Activated CD8-positive, alpha-beta memory T cell treated with anti-CD3 and anti-CD28 coated beads, Interleukin-2, amount 50 U/mL, for 1 hour (primary cell): ENCODE data around the gene APELA.
"Not testable (repeated sequence)": the region's sequence is repeated elsewhere in the genome, so short reads cannot be mapped to it uniquely, and the experiment has no call there.

Experiments
- DNase-seq: peaks from one replicate; pipeline ENCODE4 v3.0.0-alpha.2; 2020; ENCODE audit errors: extremely low read depth

APELA gene

DNA sequence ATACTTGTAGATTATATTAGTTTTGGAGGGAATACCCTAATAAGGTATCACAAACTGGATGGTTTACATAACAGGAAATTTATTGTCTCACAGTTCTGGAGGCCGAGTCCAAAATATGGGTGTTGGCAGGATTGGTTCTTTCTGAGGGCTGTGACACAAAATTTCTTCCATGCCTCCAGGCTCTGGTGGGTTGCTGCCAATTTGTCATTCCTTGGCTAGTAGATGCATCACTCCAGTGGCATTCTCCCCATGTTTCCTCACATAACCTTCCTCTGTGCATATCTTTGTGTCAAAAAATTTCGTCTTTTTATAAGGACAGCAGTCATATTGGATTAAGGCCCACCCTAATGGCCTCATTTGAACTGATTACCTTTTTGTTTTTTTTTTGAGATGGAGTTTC lies 49.3 kb downstream of the APELA start:
- DNase-seq, result no peak

DNA sequence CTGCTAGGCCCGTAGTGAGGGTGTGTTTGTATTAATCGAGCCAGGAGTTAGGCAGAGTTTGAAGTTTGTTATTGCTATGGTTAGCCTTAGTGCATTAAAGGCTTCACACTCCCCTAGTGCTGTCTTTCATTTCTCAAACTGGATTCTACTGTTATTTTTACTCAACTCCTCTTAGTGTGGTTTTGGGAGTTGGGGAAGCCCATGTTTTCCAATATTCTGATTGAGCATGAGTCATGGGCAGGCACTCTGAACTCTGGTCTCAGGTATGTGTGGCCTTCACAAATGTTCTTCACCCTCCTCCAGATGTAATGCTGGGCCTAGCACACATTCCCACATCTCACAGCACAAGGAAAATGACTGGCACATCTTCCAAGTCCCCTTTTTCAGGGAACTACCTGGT lies 50.1 kb downstream of the APELA start:
- DNase-seq, result not testable (repeated sequence)

DNA sequence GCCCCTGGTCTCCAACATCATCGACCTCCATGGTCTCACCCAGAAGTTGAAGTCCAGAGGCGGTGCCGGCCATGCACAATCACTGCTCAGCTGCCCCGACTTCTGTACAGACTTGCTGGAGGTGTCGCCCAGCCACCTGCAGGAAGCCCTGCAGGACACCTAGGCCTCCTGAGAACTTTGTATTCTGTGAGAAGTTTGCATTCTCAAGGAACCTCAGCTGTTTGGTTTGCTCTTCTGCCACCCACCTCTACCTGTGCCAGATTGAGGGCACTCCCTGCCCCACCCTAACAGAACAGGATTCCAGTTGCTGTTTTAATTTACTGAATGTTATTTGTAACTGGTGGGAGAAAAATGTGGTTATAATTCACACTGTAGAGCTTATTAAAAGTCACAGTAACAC lies 53.7 kb downstream of the APELA start:
- no peak for DNase-seq

DNA sequence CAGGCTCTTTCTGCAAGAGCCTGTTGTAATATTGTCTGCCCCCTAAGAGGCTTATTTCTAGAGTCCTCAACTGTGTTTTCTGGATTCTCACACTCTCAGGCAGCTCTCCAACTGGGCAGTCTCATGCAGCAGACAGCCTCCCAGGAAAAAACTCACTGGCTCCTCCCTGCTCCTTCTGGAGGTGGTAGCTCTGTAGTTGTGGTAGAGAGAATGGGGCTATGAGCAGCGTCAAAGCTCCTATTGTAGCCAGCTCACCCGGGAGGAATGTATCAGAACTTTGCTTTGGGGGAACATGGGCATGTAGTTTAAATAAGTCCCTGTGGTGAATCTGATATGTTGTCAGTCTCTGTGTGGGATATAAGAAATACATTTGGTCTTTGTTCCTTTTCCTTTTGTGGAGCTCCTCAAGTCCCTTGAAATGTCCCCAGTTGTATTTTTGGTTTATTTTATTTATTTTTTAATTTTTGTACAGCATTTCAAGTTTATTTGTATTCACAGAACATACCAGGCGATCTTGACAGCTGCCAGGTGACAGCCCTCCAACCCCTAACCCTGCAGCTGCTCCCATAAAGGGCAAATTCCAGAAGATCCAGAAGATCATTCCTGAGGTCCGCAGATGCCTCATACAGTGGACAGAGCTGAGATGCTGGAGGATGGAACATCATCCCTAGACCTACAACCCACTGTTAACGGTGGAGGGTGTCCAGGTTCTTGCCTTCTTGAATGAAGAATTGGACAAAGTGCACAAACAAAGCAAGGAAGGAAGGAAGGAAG lies 54.8 kb downstream of the APELA start:
- DNase-seq, result no peak

DNA sequence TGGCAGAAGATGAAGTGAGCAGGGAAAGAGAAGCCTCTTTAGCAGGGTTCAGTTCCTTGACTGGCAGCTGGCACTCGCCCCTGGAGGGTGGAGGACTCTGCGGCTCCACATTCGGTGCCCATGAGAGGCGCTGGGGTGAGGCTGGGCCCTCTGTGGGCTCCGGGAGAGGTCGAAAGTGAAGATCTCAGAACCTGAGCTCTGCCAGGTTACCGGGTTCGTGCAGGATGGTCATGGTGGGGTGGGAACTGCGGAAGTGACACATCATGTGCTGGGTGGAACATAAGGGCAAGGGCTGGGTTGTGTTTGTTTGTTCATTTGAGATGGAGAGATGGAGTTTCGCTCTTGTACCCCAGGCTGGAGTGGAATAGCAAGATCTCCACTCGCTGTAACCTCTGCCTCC lies 56.3 kb downstream of the APELA start:
- no peak for DNase-seq

DNA sequence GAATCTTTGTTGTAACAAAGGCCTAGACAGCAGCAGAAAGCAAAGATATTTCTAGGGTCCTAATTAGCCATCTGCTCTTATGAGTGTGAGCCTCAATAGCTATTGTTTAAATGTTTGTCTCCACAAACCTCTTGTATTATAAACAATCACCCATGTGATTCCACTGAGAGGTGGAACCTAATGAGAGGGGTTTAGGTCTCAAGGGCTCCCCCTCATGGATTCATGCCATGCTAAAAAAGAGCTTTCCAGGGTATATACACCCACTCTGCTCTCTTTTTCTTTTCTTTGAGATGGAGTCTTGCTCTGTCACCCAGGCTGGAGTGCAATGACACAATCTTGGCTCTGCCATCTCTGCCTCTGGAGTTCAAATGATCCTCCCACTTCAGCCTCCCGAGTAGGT lies 58.4 kb downstream of the APELA start:
- DNase-seq, result no peak

DNA sequence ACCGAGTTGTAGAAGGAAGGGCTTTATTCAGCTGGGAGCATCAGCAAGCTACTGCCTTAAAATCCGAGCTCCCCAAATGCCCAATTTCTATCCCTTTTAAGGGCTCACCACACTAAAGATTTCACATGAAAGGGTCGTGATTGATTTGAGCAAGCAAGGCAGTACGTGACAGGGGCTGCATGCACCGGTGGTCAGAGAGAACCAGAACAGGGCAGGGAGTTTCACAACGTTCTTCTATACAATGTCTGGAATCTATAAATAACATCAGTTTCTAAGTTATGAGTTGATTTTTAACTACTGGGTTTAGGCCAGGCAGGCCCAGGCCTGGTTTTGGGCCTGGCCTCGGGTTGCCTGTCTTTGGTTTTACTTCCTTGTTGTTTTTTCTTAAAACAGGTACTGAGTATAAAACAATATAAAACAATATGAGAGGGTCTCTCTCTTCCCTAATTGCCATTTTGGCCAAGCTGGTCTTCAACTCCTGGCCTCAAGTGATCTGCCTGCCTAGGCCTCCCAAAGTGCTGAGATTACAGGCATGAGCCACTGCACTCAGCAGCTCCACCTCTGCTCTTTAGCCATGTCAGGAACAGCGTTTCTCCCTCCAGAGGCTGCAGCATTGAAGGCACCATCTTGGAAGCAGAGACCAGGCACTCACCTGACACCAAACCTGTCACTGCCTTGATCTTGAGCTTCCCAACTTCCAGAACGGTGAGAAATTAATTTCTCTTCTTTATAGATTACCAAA lies 59.1 kb downstream of the APELA start:
- DNase-seq, result not testable (repeated sequence)

DNA sequence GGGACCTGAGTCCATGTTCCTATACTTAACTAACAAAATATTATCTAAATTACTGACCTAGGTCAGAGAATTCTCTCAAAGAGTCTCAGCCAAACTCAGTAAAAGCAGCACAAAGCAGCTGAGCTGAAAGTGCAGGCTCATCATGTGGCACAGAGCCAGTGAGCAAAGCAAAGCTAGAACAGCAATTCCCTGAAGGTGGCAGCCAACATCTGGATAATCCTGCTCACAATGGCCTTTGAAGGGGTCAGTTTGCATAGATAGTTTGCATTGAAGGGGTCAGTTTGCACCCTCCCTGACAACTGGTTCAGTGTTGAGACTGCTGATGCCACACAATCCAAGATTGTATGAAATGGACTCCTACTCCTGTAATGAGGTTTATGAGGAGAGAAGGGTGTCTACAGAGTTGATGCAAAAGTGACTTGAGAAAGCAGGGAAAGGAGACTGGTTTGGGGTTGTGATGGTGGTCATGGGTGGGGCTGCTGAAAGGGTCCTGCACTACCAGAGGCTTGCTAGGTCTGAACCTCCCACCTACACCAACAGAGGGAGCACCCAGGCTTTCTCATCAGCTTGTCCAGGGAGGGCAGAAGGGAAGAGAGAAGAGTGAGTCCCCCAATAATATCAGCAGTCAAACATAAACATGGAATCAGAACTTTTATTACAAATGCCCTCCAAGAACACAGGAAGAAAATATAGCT lies 60.7 kb downstream of the APELA start:
- DNase-seq, result no peak

DNA sequence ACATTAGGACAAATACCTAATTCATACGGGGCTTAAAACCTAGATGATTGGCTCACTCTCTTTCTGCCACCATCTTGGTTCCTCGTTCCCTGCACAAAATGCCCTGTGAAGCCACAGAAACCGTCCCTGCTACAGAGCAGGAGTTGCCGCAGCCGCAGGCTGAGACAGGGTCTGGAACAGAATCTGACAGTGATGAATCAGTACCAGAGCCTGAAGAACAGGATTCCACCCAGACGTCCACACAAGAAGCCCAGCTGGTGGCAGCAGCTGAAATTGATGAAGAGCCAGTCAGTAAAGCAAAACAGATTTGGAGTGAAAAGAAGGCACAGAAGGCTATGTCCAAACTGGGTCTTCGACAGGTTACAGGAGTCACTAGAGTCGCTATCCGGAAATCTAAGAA lies 66.2 kb downstream of the APELA start:
- DNase-seq, result no peak

DNA sequence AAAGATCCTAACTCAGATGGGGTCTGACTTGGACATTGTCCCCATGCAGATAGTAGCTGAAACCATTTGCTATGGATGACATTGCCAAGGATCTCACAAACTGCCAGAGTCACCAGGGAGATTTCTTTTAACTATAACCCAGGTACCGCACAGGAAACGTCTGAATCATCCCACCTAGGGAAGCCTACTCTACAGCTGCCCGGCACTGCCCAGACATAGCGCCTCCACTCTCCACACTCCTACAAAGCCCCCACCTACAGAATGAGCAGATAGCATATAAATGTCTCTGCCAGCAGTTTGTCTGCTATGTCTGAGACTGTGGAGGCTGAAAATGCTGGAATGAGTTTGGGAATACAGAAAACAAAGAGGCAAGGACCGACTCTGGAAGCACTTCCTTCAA lies 68.2 kb downstream of the APELA start:
- DNase-seq, result no peak

DNA sequence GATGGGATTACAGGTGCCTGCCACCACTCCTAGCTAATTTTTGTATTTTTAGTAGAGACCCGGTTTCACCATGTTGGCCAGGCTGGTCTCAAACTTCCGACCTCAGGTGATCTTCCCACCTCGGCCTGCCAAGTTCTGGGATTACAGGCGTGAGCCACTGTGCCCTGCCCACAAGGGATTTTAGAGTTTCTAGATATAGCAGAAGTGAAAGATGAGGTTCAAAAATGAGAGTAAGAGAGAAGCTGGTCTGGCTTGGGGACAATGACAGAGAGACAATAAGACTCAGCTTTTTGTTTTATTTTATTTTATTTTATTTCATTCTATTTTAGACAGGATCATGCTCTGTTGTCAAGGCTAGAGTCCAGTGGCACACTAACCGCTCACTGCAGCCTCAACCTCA lies 69.8 kb downstream of the APELA start:
- no peak for DNase-seq
